ENCODE data around the gene NEMP1.

Gene NEMP1

GRCh38 chr12:57107456-57108155 lies 29.0 kb upstream of the NEMP1 start:
- DNase-seq: no peak

- no peak for DNase-seq
Measured at GRCh38 chr12:57106021-57106708, 27.6 kb upstream of the NEMP1 start.

DNA sequence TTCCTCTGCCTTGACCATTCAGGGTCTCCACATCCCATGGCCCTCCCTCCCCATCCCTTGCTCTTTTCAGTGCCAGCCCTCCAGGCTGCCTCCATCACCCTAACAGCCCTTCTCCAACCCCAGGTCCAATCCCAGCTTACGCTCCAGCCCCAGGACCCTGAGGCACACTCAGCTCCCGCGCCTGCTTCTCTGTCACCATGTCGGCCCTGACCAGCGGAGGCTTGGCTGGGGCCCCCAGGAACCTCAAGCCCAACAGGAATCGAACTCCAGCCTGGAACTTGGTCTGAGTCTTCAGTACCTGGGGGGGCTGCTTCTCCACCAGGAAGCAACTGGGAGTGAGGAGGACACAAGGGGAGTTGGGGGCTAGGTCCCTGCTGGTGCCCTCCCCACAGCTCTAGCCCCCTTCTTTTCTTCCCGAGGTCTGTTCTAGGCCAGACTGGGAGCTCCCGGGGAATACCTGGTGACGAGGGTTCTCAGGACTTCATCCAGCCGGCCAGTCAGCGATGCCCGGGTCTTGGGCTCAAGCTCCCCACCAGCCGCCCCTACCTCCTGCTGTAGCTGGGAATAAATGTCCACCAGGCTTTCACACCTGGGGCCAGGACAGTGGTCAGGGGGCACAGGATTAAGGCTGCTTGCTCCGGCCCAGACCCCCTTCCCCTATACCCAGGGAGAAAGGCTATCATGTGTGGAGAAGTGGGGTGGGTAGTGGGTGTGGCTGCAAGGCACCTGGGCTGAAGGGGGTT lies 26.6 kb upstream of the NEMP1 start:
- DNase-seq: no peak

GRCh38 chr12:57104292-57104910 lies 25.8 kb upstream of the NEMP1 start:
- no peak for DNase-seq

DNA sequence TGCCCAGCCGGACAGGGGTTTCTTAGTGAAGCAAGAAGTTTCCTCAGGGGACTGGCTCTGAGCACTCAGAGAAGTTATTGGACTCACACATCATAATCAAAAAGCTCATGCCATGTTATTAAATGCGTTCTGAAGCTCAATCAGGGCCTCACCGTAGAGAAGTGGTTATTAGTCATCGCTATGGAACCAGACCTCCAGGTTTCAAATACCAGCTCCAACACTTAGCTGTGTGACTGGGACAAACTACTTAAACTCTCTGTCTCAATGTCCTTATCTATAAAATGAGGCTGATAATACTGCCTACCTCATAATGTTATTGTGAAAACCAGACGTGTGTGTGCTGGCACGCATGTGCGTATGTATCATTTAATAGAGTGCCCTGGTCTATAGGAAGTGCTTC lies 25.3 kb upstream of the NEMP1 start:
- no peak for DNase-seq

GRCh38 chr12:57101892-57102695 lies 23.5 kb upstream of the NEMP1 start:
- DNase-seq: peak; percentile 78

GRCh38 chr12:57099766-57100165 lies 21.2 kb upstream of the NEMP1 start:
- no peak for DNase-seq

DNA sequence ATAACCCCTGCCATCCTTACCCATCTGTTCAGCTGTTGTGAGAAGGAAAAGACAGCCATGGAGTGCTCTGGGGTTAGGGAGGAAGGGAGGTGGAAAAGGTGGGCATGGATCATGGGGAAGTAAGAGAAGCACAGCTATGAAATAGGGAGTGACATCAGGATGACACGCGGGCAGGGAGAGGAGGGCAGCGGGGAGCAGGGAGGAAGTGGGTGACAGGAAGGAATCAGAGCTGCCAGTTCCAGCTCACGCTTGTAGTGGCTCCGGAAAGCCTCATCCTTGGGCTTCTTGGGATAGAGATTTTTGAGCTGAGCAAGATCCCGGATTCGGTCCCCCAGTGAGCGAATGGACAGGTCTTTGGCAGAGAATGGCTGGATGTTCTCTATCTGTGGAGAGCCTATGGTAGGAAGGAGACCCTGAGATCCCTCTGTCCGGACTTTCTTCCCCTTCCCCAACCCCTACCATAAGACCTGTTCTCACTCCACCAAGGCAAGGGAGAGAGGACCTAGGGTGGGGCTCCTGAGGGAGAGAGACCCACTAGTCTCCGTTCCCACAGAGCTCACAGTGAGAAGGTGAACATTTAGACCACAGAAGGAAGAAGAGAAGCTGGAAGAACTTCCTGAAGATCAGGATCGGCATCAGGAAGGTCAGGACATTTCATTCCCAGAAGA lies 20.6 kb upstream of the NEMP1 start:
- no peak for DNase-seq

DNA sequence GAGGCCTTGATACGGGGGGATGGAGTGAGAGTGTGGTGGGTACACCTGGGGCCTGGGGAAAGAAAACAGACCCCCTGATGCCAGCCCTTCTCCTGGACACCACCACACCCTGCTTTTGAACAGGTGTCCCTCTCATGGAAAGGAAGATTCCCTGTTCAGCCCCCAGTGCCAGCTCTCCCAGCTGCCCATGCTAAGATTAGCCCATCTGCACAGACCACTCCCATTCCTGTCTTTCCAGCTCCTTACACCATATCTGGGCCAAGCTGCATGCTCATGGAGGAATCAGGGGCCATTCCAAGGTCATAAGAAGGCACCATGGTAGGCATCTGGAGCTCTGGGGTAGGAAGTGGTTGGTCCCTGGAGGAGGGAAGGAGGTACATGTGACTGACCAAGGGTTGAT lies 20.0 kb upstream of the NEMP1 start:
- DNase-seq: no peak

DNA sequence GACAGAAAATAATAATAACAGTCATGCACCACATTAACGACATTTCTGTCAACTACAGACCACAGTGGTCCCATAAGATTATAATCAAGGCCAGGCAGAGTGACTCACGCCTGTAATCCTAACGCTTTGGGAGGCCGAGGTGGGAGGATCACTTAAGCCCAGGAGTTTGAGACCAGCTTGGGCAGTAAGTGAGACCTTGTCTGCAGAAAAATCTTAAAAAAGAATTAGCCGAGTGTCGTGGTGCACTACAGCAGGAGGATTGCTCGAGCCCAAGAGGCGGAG lies 18.9 kb upstream of the NEMP1 start:
- peak; percentile 77 for DNase-seq

DNA sequence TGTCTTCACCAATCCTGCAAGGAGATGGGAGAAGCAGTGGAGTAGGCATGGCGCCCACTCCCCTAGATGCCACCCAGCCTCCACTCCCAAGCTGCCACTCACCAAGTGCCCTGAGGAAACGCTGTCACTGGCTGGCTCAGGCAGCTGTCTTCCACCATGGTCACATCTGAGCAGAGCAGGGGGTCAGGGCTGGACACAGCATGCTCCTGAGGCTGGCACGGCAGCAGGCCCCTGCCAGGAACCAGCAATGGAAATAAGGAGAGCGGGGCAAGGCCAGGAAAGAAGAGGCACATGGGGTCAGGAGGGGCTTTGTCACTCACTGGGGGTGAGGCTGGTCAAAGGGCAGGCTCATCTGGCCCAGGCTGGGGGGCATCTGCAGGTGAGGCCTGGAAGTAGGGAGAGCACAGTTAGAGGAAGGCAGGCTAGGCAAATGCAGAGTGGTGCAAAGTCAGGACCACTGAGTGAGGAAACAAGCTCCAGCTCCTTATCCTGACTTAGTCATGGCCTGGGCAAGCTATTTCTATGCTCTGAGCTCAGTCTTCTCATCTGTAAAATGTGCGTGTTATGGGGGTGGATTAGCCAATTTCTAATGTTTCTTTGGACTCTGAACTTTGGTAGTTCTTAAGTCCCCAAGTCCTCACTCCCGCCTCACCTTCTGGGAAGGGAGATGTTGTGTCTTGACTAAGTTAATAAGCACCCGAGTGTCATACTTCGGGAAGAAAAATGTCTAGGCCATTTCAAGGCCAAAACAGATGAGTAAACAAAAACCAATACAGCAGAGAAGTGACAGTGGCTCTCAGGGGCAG lies 18.4 kb upstream of the NEMP1 start:
- no peak for DNase-seq

- no peak for DNase-seq
Measured at GRCh38 chr12:57096099-57096572, 17.5 kb upstream of the NEMP1 start.

- no peak for DNase-seq
Measured at GRCh38 chr12:57095440-57095839, 16.8 kb upstream of the NEMP1 start.

- DNase-seq: no peak
Measured at GRCh38 chr12:57094208-57095160, 15.9 kb upstream of the NEMP1 start.

DNA sequence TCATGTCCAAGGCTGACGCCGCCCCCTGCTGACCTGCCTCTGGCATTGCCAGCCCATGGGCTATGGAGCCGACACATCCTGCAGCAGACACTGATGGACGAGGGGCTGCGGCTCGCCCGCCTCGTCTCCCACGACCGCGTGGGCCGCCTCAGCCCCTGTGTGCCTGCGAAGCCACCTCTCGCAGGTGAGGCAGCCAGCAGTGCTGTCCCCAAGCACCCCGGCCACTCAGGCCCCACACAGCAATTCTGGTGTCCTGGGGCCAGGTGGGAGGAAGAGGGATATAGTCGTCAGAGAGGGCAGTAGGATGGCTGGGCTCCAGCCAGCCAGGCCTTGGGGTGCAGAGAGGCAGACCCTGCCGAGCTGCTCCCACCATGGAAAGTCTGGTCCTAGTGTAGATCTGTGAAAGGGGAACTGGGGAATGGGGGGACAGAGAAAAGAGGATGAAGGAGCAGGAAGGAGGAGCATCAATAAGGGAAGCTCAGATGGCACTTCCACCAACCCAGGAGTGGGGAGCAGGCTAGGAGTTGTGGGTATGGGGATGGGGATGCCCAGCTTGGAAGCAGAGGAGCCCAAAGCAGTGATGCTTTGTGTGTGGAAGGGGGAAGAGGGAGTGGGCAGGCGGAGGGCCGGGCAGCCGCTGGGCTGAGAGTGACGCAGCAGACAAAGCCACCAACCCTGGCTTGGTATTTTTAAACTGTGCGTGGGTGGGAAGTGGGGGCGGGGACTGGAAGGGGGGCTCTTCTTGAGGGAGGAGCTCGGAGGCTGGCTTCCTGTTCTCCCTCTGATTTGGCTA lies 15.0 kb upstream of the NEMP1 start:
- peak; percentile 62 for DNase-seq

GRCh38 chr12:57092876-57093414 lies 14.4 kb upstream of the NEMP1 start:
- DNase-seq: no peak

GRCh38 chr12:57092529-57092862 lies 13.9 kb upstream of the NEMP1 start:
- DNase-seq: no peak

GRCh38 chr12:57091638-57092528 lies 13.3 kb upstream of the NEMP1 start:
- DNase-seq: no peak
